ENCODE data around the gene FANCI.

DNA sequence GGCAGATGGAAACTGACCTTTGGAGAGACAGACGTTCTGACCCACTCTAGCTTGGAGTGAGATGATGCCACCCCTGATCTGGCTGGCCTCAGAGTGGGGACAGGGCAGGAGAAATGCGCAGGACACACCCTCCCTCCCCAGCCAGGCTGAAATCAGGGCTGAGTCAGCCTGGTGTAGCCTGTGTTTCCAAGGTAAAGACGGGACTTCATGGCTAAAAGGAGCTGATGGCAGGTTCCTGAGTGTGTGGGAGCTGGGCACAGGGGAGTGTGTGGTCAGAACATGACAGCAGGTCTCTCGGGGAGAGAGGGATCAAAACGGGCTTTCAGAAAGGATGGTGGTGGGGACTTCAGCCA lies 105.4 kb downstream of the FANCI start:
- TF ChIP-seq, protein P1, sequence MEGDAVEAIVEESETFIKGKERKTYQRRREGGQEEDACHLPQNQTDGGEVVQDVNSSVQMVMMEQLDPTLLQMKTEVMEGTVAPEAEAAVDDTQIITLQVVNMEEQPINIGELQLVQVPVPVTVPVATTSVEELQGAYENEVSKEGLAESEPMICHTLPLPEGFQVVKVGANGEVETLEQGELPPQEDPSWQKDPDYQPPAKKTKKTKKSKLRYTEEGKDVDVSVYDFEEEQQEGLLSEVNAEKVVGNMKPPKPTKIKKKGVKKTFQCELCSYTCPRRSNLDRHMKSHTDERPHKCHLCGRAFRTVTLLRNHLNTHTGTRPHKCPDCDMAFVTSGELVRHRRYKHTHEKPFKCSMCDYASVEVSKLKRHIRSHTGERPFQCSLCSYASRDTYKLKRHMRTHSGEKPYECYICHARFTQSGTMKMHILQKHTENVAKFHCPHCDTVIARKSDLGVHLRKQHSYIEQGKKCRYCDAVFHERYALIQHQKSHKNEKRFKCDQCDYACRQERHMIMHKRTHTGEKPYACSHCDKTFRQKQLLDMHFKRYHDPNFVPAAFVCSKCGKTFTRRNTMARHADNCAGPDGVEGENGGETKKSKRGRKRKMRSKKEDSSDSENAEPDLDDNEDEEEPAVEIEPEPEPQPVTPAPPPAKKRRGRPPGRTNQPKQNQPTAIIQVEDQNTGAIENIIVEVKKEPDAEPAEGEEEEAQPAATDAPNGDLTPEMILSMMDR (IDR thresholded peaks at IDR 0.05 in 4 of 5, conservative IDR thresholded peaks at IDR 0.05 in 1 of 5) = no peak
- TF ChIP-seq POLR2A (IDR thresholded peaks at IDR 0.05) = no peak

All from gastrocnemius medialis (tissue), 4 donors.